ENCODE measurements around the gene PTPN7. TPM values are rescaled to one million over a fixed set of nuclear protein-coding genes. Genes with fewer than 3 reads are reported as not detected.
"Not testable (repeated sequence)": the region's sequence is repeated elsewhere in the genome, so short reads cannot be mapped to it uniquely, and the experiment has no call there.

PTPN7 gene
- total RNA-seq, 2 experiments from 2014 or later = 172 to 181 TPM

DNA sequence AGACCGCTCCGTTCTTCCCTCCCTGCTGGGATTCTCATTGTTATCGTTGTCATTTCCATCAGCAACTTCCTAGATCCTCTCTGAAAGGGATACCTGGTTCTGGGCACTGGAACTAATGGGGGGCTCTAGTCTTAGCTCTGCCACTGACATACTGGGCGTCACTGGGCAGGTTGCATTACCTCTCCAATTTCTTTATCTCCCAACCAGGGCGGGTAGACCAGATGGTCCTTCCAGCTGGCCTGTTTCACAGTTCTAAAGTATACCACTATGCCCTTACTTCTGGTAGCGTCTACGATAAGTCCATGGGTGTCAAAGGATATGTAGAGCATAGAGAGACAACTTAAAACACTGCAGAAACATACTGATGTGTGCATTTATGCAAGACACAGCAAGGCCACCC is 36.3 kb downstream of the PTPN7 start:
- H3K9me3 Mint-ChIP-seq = no peaks in the 10 kb centered on the region
- no peak overlapping the region for H3K4me3 Mint-ChIP-seq
- H3K27ac Mint-ChIP-seq = no peak overlapping the region
- peaks cover 17% of the 10 kb centered on the region for H3K27me3 Mint-ChIP-seq
- H3K36me3 Mint-ChIP-seq = no peaks in the 10 kb centered on the region
- ATAC-seq (ENCODE audit: low read depth) (no peak), DNase-seq (no peak)
- POLR2A ChIA-PET = no interaction called here
- H3K4me1 Mint-ChIP-seq = no peaks in the 10 kb centered on the region

DNA sequence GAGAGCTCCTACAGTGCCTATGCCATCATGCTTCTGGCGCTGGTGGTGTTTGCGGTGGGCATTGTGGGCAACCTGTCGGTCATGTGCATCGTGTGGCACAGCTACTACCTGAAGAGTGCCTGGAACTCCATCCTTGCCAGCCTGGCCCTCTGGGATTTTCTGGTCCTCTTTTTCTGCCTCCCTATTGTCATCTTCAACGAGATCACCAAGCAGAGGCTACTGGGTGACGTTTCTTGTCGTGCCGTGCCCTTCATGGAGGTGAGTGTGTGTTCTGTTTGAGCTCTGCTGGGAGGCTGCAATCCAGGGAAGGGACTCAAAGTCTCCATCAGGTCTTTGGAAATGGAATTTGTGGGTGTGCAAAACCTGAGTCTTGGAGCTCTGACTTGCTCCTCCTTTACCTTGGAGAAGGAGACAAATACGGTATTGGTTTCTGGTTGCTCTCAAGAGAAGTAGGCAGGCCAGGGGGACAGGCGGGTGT is 37.0 kb downstream of the PTPN7 start:
- Mint-ChIP-seq H3K9me3 (no peaks in the 10 kb centered on the region), H3K4me1 (no peaks in the 10 kb centered on the region), H3K27ac (no peak overlapping the region), H3K27me3 (peaks cover 17% of the 10 kb centered on the region), H3K4me3 (no peak overlapping the region), H3K36me3 (no peaks in the 10 kb centered on the region)
- DNase-seq = no peak
- no peak for ATAC-seq (ENCODE audit: low read depth)
- POLR2A ChIA-PET = no interaction called here

DNA sequence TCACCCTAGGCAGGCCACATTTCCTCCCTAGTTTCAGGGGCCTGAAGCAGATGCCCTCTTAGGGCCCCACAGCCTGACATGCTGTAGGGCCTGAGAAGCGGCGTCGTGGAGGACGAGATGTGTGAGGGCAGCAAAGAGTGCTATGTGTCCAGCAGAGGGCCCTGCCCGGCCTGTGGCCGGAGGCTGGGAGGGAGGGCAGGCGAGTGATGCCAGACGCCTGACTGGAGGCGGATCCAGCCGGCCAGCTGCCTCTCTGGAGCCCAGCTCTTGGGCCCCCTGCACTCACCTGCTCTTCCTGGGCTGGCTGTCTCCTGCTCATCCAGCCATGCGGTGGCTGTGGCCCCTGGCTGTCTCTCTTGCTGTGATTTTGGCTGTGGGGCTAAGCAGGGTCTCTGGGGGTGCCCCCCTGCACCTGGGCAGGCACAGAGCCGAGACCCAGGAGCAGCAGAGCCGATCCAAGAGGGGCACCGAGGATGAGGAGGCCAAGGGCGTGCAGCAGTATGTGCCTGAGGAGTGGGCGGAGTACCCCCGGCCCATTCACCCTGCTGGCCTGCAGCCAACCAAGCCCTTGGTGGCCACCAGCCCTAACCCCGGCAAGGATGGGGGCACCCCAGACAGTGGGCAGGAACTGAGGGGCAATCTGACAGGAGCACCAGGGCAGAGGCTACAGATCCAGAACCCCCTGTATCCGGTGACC is 37.6 kb downstream of the PTPN7 start, which contains the start of gene GPR37L1:
GPR37L1 (plus strand) TSS at position 279 of the 697 bp plus-strand sequence; CDS start at position 326, 47 bp downstream.
- ATAC-seq (ENCODE audit: low read depth) = no peak
- H3K9me3 Mint-ChIP-seq = no peaks in the 10 kb centered on the region
- DNase-seq = no peak
- H3K4me1 Mint-ChIP-seq = no peaks in the 10 kb centered on the region
- no peak within 1 kb of the TSS for H3K4me3 Mint-ChIP-seq
- no peaks in the 10 kb centered on the region for H3K36me3 Mint-ChIP-seq
- POLR2A ChIA-PET = no interaction called here
- peaks cover 17% of the 10 kb centered on the region for H3K27me3 Mint-ChIP-seq
- H3K27ac Mint-ChIP-seq = no peak within 1 kb of the TSS

DNA sequence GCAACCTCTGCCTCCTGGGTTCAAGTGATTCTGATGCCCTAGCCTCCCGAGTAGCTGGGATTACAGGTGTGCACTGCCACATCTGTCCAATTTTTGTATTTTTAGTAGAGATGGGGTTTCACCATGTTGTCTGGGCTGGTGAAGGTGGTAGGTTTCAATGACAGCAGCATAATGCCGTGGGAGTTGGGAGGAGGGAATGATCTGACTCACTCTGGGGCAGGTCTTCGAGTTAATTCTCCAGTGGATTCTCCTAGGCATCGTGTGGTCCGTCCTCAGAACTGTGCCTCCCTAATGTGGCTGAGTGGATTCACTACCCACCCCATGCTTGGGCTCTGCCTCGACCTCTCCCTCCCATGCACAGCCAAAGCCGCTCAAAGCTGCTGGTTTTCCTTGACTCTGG is 39.4 kb downstream of the PTPN7 start:
- DNase-seq = no peak
- H3K4me3 Mint-ChIP-seq = no peak overlapping the region
- H3K36me3 Mint-ChIP-seq = no peaks in the 10 kb centered on the region
- no peaks in the 10 kb centered on the region for H3K9me3 Mint-ChIP-seq
- H3K27ac Mint-ChIP-seq = no peak overlapping the region
- no peak for ATAC-seq (ENCODE audit: low read depth)
- H3K4me1 Mint-ChIP-seq = no peaks in the 10 kb centered on the region
- POLR2A ChIA-PET = no interaction called here
- peaks cover 8% of the 10 kb centered on the region for H3K27me3 Mint-ChIP-seq

DNA sequence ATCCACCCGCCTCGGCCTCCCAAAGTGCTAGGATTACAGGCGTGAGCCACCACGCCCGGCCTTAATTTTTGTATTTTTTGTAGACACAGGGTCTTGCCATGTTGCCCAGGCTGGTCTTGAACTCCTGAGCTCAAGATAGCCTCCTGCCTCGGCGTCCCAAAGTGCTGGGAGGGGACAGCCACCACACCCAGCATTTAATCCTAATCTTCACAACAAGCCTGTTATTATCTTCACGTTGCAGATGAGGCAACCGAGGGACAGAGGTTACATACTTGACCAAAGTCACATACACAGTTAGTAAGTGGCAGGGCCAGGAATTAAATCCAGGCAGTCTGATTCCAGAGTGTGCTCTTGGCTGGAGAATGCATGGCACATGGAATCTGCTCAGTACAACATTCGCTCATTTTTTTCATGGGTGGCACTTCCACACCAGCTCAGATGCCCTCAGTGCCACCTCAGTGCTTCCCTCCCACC is 42.5 kb downstream of the PTPN7 start:
- no peaks in the 10 kb centered on the region for H3K4me1 Mint-ChIP-seq
- peaks cover 9% of the 10 kb centered on the region for H3K27me3 Mint-ChIP-seq
- H3K9me3 Mint-ChIP-seq = no peaks in the 10 kb centered on the region
- H3K4me3 Mint-ChIP-seq = no peak overlapping the region
- H3K27ac Mint-ChIP-seq = no peak overlapping the region
- DNase-seq (no peak), ATAC-seq (ENCODE audit: low read depth) (no peak)
- no peaks in the 10 kb centered on the region for H3K36me3 Mint-ChIP-seq
- POLR2A ChIA-PET = no interaction called here

DNA sequence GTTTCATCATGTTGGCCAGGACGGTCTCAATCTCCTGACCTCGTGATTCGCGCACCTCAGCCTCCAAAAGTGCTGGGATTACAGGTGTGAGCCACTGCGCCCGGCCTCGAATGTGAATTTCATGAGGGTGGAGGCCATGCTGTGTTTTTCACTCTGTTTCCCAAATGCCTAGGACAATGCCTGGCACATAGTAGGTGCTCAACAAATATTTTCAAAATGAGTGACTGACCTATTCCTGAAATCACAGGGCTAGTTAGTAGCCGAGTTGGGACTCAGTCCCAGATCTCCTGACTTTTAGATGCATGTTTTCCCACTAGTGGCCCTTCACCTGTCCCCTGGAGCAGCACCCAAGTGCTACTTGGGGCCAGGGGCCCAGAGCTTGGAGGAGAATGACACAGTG is 44.1 kb downstream of the PTPN7 start:
- H3K27ac Mint-ChIP-seq = no peak overlapping the region
- H3K4me3 Mint-ChIP-seq = no peak overlapping the region
- H3K27me3 Mint-ChIP-seq = peaks cover 7% of the 10 kb centered on the region
- ATAC-seq (ENCODE audit: low read depth) (no peak), DNase-seq (no peak)
- H3K36me3 Mint-ChIP-seq = no peaks in the 10 kb centered on the region
- no peaks in the 10 kb centered on the region for H3K4me1 Mint-ChIP-seq
- no peaks in the 10 kb centered on the region for H3K9me3 Mint-ChIP-seq
- POLR2A ChIA-PET = no interaction called here

DNA sequence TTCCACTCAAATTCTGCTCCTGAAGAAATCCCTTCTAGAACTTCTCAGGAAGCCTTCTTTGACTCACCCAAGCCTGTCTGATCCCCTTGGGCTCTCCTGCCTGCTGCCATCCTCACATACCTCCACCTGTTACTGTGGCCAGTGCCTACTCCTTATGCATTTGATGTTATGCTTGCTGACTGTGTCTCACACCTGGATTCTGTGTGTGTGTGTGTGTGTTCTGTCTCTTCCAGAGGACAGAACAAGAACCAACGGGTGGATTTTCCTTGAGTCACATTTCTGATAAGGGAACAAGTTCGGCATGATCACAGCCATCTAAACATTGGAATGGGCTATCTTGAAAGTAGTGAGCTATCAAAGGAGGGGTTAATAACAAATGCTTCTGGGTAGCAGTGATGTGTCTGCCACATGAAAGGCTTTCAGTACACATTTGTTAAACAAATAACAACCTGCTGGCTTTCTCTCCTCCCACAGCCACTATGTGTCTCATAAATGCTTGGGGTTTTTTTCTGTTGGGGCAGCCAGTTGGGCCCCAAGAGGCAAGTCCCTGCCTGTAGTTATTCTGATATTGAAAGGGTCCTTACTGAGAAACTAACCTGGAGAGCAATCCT is 46.6 kb downstream of the PTPN7 start:
- H3K27ac Mint-ChIP-seq = no peak overlapping the region
- no peak overlapping the region for H3K4me3 Mint-ChIP-seq
- no peaks in the 10 kb centered on the region for H3K4me1 Mint-ChIP-seq
- no peaks in the 10 kb centered on the region for H3K9me3 Mint-ChIP-seq
- POLR2A ChIA-PET = no interaction called here
- ATAC-seq (ENCODE audit: low read depth) (no peak), DNase-seq (no peak)
- no peaks in the 10 kb centered on the region for H3K36me3 Mint-ChIP-seq
- H3K27me3 Mint-ChIP-seq = peaks cover 7% of the 10 kb centered on the region

DNA sequence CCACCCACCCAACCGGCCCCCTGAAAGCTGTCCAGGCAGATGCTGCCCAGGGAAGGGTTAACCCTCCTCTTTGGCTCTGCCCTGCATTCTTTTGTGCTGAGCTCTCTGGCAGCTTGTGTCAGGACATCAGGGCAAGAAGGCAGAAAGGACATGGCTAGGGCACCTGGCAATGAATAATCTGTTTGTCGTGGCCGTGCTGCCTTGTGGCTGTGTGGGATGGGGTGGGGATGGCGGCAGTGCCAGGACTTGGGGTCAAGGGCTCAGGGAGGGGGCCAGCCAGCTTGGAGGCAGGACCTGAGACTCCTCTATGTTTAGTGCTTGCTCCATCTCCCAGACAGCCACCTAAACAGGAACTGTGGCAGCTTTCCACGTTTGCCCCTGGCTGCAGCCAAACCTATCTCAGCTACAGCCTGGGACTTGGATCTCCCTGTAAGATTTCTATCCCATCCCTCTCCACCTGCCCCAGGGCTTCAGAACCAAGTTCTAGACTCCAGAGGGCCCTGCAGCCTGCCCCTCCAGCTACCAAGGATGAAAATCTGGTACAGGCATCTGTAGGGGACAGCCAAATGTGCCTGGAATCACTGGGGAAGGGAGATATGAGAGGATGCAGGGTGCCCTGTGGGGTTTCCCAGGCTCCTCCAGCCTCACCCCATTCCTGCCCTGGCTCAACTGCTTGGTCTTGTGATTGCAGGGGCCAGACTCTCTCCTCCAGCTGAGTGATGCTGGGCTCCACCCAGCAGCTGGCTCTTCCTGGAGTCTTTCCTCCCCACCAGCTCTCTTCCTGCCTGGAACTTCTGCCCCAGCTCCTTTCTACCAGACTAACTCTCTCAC is 47.3 kb downstream of the PTPN7 start:
- Mint-ChIP-seq H3K27me3 (peaks cover 7% of the 10 kb centered on the region), H3K27ac (no peak overlapping the region), H3K36me3 (no peaks in the 10 kb centered on the region), H3K4me1 (no peaks in the 10 kb centered on the region), H3K4me3 (no peak overlapping the region), H3K9me3 (no peaks in the 10 kb centered on the region)
- ATAC-seq (ENCODE audit: low read depth) = no peak
- DNase-seq = no peak
- POLR2A ChIA-PET = no interaction called here

DNA sequence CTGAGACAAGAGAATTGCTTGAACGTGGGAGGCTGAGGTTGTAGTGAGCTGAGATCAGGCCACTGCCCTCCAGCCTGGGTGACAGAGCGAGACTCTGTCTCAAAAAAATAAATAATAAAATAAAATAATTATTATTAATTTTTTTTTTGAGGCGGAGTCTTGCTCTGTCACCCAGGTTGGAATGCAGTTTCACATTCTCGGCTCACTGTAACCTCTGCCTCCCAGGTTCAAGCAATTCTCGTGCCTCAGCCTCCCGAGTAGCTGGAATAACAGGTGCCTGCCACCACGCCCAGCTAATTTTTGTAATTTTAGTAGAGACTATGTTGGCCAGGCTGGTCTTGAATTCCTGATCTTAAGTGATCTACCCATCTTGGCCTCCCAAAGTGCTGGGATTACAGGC is 48.8 kb downstream of the PTPN7 start:
- H3K4me1 Mint-ChIP-seq; DNase-seq; ATAC-seq (ENCODE audit: low read depth); H3K27me3 Mint-ChIP-seq; H3K36me3 Mint-ChIP-seq; H3K4me3 Mint-ChIP-seq; POLR2A ChIA-PET; H3K27ac Mint-ChIP-seq; H3K9me3 Mint-ChIP-seq: not testable (repeated sequence)

DNA sequence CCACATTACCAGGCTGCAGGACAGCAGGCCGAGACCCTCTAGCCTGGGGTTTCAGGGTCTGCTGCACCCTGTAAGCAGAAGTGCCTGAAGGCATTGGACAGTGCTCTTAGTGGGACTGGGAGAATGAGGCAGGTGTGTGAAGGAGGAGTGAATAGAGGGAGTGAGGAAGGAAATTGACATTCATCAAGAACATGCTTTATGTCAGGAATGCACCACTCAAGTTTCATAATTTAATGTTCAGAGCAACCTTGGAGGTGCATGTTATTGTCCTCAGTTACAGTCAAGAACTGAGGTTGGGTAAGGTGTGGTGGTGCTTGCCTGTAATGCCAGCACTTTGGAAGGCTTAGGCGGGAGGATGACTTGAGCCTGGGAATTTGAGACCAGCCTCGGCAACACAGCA is 49.4 kb downstream of the PTPN7 start:
- no peaks in the 10 kb centered on the region for H3K9me3 Mint-ChIP-seq
- POLR2A ChIA-PET = no interaction called here
- peaks cover 7% of the 10 kb centered on the region for H3K27me3 Mint-ChIP-seq
- no peaks in the 10 kb centered on the region for H3K36me3 Mint-ChIP-seq
- H3K4me3 Mint-ChIP-seq = no peak overlapping the region
- no peak for DNase-seq
- H3K27ac Mint-ChIP-seq = no peak overlapping the region
- H3K4me1 Mint-ChIP-seq = no peaks in the 10 kb centered on the region
- ATAC-seq (ENCODE audit: low read depth) = no peak

DNA sequence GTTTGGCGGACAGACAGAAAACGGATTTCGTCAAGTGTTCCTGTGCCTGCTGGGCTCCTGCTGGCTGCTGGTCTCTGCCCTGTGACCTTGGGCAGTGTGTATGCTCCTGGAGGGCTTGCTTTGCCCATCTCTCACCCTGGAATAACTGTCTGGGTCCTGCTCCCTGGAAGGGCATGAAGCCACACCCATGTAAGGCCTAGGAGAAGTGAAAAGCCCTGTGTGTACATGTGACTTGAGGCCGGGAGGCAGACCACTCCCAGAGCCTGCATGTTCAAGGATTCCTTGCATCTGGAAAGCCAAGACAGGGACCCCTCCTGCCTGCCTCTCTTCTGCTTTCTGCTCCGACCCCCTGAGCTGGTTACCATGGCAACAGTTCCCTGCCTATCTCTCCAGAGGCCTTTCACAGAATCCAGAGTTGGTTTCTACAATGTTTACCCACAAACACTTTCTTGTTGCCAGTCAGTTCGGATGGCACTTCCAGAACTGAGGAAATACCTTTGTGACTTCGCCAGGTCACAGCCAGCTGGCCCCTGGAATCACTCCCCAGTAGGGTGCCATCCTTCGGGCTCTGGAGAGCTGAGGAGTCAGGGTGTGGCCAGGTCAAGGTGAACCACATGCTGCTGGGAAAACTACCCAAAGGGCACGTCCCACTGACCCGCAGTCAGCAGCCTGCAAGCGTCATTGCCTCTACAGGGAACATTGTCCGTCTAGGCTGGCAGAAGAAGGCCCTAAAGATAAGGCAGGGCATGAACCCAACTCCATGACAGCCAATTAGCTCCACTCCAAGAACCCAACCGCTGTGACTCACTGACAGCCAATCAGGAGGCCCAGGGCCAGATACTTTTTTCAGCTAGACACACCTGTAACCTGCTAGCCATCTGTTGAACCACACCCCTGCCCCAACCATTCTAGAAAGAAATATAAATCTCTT is 52.3 kb downstream of the PTPN7 start:
- no peaks in the 10 kb centered on the region for H3K36me3 Mint-ChIP-seq
- H3K4me1 Mint-ChIP-seq = no peaks in the 10 kb centered on the region
- POLR2A ChIA-PET = no interaction called here
- ATAC-seq (ENCODE audit: low read depth) (no peak), DNase-seq (no peak)
- no peaks in the 10 kb centered on the region for H3K9me3 Mint-ChIP-seq
- H3K27me3 Mint-ChIP-seq = no peaks in the 10 kb centered on the region
- no peak overlapping the region for H3K4me3 Mint-ChIP-seq
- H3K27ac Mint-ChIP-seq = no peak overlapping the region

DNA sequence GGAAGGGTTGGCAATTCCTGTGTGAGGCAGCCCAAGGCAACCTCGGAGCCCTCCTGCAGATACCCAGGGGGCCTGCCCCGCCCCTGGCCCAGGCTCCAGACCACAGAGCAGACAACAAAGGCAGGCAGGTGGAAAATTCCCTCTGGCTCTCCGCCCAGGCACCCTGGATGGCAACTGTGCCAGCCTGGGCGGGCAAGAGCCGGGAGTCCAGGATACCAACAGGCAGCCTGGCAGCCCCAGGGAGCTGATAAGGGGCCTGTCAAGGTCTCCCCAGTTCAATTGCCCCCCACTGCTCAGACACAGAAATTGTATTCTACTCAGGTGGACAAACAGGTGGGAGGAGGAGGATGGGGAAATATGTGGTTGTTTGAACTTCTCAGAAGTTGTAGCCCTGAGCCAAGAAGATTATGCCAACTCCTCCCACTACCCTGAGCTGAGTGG is 53.1 kb downstream of the PTPN7 start:
- Mint-ChIP-seq H3K36me3 (no peaks in the 10 kb centered on the region), H3K27ac (no peak overlapping the region), H3K27me3 (no peaks in the 10 kb centered on the region), H3K9me3 (no peaks in the 10 kb centered on the region), H3K4me1 (no peaks in the 10 kb centered on the region), H3K4me3 (no peak overlapping the region)
- DNase-seq (no peak), ATAC-seq (ENCODE audit: low read depth) (no peak)
- POLR2A ChIA-PET = no interaction called here

Data from activated naive CD8-positive, alpha-beta T cell treated with anti-CD3 and anti-CD28 coated beads, Interleukin-2, amount 10 ng/mL, durations not matched to agents 7 days and 5 days (primary cell).